Epithelial cell of proximal tubule (primary cell): ENCODE results near the gene CDHR2. TPM values are rescaled to one million over a fixed set of nuclear protein-coding genes. Genes with fewer than 3 reads are reported as not detected.

Experiments
- DNase-seq: peaks from one replicate; pipeline ENCODE4 v3.0.0-alpha.2; 2011; ENCODE audit warnings: low read depth
- H3K4me3 ChIP-seq: 2 replicates; pipeline ENCODE4 v1.5.1; 2011; ENCODE audit warnings: low read depth, mild to moderate bottlenecking, low read length
- total RNA-seq: library from RNA; depleted of rRNA; stranded (reverse); fragments of >200 nt; gene quantifications from 2 replicates; pipeline ENCODE4 v1.2.3, GENCODE V29; 2015
- TF ChIP-seq, protein P1 (sequence below): conservative IDR thresholded peaks from 2 replicates; pipeline ENCODE4 v1.5.1; 2012; ENCODE audit warnings: low read depth, mild to moderate bottlenecking, low read length

Gene CDHR2
- total RNA-seq, 1 donor from 2014 or later, result not detected

DNA sequence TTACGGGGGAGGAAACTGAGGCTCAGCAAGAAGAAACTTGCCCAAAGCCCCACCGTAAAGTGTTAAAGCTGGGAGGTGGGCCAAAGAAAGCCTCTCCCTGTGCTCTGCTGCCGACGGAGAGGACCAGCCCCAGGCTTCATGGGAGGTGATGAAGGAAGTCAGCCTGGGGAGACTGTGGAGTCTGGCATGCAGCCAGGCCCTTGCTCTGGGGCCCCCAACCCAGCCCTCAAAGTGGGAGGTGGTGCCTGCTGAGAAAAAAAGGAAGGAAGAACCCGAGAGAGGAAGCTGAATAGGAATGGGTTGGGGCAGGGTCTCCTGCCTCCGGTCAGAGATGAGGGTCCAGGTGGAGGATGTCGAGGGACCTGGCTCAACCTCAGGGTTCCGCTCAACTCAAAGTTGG, 15.8 kb upstream of the CDHR2 start:
- no peak for DNase-seq

DNA sequence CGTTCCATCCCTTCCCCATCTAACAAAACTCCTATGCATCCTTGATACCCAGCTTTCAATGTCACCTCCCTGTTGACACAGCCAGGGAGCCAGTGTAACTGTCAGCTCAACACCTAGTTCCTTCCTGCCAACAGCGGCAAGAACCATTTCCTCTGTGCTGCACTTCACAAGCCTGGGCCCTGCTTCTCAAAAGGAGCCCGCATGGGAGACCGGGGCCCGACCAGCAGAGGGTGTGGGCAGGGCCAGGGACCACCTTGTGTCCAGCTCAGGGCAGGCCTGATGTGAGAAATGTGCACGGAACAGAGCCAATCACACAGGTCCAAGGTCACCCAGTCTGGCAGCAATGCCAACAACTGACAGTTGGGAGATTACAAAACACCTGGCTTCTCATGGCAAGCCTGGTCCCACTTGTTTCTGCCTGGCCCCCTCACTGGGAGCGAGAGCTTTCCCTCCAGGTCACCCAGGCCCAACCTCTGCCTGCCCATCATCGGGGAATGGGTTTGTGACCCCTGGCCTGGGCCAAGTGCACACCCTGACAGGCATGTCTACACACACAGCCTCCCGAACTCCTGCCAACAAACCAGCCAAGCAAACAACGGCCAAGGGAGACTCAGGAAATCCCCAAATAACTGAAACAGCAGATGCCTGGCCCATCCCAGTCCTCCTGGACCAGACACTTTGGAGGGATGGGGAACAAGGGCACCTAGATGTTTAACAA, 15.1 kb upstream of the CDHR2 start:
- no peak overlapping the region for H3K4me3 ChIP-seq
- TF ChIP-seq, protein P1, sequence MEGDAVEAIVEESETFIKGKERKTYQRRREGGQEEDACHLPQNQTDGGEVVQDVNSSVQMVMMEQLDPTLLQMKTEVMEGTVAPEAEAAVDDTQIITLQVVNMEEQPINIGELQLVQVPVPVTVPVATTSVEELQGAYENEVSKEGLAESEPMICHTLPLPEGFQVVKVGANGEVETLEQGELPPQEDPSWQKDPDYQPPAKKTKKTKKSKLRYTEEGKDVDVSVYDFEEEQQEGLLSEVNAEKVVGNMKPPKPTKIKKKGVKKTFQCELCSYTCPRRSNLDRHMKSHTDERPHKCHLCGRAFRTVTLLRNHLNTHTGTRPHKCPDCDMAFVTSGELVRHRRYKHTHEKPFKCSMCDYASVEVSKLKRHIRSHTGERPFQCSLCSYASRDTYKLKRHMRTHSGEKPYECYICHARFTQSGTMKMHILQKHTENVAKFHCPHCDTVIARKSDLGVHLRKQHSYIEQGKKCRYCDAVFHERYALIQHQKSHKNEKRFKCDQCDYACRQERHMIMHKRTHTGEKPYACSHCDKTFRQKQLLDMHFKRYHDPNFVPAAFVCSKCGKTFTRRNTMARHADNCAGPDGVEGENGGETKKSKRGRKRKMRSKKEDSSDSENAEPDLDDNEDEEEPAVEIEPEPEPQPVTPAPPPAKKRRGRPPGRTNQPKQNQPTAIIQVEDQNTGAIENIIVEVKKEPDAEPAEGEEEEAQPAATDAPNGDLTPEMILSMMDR, result no peak
- no peak for DNase-seq

More for the DNA sequence above, 15.8 kb upstream of the CDHR2 start:
- H3K4me3 ChIP-seq, result no peak overlapping the region
- TF ChIP-seq, protein P1, result no peak

DNA sequence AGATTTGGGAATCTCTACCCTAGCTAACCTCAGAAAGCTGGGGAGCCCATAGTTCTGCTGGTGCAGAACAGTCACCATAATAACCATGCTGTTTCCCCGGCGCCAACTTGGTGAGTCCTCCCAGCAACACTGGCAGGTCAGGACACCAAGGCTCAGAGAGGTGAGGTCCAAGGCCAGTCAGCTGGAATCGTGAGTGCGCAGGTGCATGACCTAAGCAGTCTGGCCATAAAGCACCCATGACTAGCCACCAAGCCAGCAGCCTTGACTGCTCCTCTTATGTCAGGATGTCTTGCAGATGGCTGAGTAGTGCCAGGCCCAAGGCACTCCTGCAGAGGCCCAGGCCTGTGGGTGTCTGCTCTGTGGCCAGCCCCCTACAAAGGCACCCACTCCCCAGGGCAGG, 14.5 kb upstream of the CDHR2 start:
- DNase-seq, result no peak
- peak overlapping the region; percentile 88 for H3K4me3 ChIP-seq
- TF ChIP-seq, protein P1, result no peak

DNA sequence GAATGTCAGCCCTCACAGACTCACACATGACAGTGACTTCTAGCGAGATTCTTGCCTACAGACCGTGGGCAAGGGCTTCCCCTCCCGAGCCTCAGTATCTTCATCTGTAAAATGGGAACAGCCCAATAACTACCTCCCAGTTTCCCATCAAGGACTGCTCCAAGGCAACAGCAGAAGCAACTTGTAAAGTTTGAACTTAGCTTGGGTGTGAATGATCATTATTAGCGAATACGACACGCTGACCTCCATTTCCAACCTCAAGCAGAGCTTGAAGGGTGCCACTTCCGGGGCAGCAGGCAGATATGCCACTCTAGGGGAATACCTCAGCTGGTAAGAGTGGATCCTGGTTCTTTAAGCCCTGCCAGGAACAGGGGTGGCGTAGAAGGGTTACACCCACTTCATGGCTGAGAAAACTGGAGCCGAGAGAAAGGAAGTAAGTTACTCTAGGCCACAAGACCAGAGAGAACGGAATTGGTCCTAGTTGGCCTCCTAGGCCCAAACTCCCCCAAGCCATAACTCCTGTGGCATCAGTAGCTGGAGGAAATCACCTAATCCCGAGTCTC, 14.0 kb upstream of the CDHR2 start:
- peak overlapping the region; percentile 88 for H3K4me3 ChIP-seq
- TF ChIP-seq, protein P1, result no peak
- no peak for DNase-seq

DNA sequence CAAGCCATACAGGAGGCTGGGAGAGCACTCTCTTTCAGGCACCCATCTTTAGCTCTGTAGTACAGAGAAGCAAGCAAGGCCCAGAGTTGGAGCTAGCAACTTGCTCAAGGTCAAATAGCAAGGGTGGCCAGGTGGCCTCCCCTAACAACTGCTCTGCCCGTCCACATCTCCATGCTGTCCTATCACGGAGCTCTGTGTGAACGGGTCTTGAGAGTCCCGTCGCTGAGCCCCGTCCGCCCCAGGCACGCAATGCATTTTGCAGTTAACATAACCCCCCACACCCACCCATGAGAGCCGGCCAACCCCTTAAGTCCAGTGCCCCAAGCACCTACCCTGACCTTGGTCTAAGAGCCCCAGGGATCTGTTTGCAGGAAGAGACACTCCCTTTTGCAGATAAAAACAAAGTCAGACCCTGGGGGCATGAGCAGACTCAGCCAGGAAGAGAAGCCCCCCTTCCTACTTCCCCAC, 13.4 kb upstream of the CDHR2 start:
- DNase-seq, result no peak
- peak overlapping the region; percentile 88 for H3K4me3 ChIP-seq
- TF ChIP-seq, protein P1, result no peak

DNA sequence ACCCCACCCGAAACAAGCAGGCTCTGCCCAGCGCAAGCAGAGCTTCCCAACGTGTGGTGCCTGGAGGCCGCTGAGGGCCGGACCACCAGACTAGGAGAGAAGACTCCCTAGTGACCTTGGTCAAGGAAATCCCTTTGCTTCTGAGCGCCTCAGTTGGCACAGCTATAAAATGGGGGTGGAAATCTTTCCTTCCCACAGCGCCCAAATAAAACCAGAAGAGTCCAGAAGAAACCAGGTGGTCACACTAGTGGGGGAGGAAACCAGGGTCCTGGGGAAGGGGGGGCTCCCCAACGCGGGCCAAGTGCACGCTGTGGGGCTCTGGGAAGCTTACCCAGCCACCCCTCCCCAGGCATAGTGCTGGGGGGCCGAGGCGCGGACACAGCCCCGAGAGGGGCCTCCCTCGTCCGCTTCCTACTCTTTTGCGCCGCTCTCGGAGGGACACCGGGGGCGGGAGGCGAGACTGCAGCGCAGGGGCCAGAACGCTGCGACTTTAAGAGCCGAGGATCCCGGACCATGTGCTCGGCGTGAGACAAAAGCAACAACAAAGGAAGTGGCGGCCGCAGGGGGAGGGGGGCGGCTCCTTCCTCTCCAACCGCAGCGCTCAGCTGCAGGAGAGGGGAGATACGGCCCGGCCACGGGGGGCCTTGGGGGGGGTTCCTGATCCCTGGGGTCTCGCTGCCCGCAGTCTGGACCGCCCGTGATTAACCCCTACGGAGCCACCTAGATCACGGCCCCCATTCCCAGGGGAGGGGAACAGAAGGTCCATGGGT, 12.8 kb upstream of the CDHR2 start:
- DNase-seq, result no peak
- TF ChIP-seq, protein P1, result peak; percentile 2
- H3K4me3 ChIP-seq, result peak overlapping the region; percentile 88
